ENCODE measurements around the gene MYT1. TPM values are rescaled to one million over a fixed set of nuclear protein-coding genes. Genes with fewer than 3 reads are reported as not detected.

MYT1 gene
- total RNA-seq, 4 donors from 2014 or later: 0.34 TPM; not detected in 3

DNA sequence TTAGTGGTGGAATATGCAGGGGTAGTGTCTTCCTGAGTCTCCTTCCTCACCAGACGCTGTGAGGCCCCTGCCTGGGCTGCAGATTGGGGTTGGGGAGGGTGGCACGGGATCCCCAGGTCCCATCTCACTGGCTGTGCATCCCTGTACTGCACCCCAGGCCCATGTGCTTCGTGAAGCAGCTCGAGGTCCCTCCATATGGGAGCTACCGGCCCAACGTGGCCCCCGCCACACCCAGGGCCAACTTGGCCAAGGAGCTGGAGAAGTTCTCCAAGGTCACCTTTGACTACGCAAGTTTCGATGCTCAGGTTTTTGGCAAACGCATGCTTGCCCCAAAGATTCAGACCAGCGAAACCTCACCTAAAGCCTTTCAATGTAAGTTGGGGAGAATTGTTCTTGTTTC is 52.7 kb downstream of the MYT1 start:
- TF ChIP-seq EP300 (IDR thresholded peaks at IDR 0.05): no peak
- no peak for TF ChIP-seq POLR2A (IDR thresholded peaks at IDR 0.05)
- TF ChIP-seq POLR2AphosphoS5 (IDR thresholded peaks at IDR 0.05): no peak
- TF ChIP-seq, protein P1, sequence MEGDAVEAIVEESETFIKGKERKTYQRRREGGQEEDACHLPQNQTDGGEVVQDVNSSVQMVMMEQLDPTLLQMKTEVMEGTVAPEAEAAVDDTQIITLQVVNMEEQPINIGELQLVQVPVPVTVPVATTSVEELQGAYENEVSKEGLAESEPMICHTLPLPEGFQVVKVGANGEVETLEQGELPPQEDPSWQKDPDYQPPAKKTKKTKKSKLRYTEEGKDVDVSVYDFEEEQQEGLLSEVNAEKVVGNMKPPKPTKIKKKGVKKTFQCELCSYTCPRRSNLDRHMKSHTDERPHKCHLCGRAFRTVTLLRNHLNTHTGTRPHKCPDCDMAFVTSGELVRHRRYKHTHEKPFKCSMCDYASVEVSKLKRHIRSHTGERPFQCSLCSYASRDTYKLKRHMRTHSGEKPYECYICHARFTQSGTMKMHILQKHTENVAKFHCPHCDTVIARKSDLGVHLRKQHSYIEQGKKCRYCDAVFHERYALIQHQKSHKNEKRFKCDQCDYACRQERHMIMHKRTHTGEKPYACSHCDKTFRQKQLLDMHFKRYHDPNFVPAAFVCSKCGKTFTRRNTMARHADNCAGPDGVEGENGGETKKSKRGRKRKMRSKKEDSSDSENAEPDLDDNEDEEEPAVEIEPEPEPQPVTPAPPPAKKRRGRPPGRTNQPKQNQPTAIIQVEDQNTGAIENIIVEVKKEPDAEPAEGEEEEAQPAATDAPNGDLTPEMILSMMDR (IDR thresholded peaks at IDR 0.05): no peak
- Histone ChIP-seq H3K4me3 (no peak overlapping the region), H3K4me1 (peaks cover 22% of the 10 kb centered on the region), H3K27ac (no peak overlapping the region), H3K36me3 (no peaks in the 10 kb centered on the region), H3K9me3 (no peaks in the 10 kb centered on the region), H3K27me3 (peaks cover 23% of the 10 kb centered on the region)
- WGBS: no CpG with 5 or more reads among the region's 11 CpGs
- no peak for DNase-seq (ENCODE audit: low spot score in 2 of 2)

DNA sequence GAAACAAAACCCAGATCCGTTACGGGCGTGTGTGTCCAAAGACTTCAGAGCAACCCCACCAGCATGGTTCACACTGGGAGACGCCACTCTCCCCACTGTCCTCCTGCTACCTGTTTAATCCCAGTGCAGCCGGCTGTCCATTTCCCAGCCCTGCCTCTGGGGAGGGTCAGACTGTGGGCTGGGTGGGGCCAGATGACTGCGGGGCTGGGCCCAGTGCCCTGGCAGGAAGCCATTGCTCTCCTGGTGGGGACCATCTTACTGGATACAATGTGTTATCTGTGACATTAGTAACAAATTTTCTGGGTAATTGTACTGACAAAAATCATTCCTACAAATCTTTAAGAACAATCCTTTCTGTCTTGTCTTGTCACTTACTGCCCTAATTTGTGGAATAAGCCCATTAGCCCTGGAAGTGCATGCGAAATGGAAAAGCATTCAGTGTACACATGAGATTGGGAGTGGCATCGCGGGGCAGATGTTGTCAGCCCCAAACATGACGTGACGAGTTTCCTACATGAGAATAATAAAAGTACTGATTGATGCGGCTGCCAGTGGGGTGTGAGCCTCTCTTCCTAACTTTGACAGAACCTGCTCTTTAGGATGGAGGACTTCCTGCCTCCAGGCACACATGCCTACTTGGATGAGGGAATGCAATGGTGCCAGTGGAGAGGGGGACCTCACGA is 53.4 kb downstream of the MYT1 start:
- Histone ChIP-seq H3K4me3 (no peak overlapping the region), H3K36me3 (no peaks in the 10 kb centered on the region), H3K27ac (no peak overlapping the region), H3K9me3 (no peaks in the 10 kb centered on the region), H3K27me3 (peaks cover 29% of the 10 kb centered on the region), H3K4me1 (peaks cover 28% of the 10 kb centered on the region)
- no peak for TF ChIP-seq POLR2A (IDR thresholded peaks at IDR 0.05)
- 52% methylated on average over 13 of the region's 13 CpGs for WGBS
- DNase-seq (ENCODE audit: low spot score in 2 of 2): no peak

DNA sequence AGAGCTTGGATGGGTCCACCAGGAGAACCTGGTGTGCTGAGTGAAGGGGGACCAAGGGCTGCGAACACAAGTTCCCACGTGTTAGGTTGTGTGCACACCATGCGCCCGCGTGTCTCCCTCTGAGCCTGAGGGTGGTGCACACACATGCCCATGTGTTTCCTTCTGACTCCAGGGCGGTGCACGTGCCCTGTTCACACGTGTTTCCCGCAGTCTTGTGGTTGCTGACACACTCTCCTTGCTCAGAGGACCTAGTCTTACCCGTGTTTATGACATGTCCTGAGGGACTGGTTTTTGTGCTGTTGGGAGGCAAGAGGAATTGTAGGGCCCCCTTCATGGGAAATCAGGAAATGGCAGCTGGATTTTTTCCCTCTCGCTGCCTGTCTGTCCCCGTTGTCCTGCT is 55.0 kb downstream of the MYT1 start:
- no peak for TF ChIP-seq EP300 (IDR thresholded peaks at IDR 0.05)
- TF ChIP-seq POLR2AphosphoS5 (IDR thresholded peaks at IDR 0.05): no peak
- TF ChIP-seq, protein P1 (IDR thresholded peaks at IDR 0.05): no peak
- no peak for TF ChIP-seq POLR2A (IDR thresholded peaks at IDR 0.05)
- Histone ChIP-seq H3K9me3 (no peaks in the 10 kb centered on the region), H3K36me3 (no peaks in the 10 kb centered on the region), H3K27me3 (peaks cover 37% of the 10 kb centered on the region), H3K4me3 (no peak overlapping the region), H3K27ac (no peak overlapping the region), H3K4me1 (peaks cover 17% of the 10 kb centered on the region)
- WGBS: 47% methylated on average over 5 of the region's 12 CpGs
- DNase-seq (ENCODE audit: low spot score in 2 of 2): no peak

DNA sequence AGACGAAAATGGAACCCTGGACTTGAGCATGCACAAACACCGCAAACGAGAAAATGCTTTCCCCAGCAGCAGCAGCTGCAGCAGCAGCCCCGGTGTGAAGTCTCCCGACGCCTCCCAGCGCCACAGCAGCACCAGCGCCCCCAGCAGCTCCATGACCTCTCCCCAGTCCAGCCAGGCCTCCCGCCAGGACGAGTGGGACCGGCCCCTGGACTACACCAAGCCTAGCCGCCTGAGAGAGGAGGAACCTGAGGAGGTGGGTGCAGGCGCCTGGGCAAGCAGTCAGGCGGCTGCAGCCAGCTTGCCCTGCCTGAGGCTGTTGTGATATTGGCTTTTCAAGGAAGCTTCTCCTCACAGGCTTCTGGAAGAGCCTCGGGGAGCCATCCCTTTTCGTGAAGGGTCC is 55.5 kb downstream of the MYT1 start:
- Histone ChIP-seq H3K36me3 (no peaks in the 10 kb centered on the region), H3K9me3 (no peaks in the 10 kb centered on the region), H3K27me3 (peaks cover 37% of the 10 kb centered on the region), H3K4me1 (peaks cover 17% of the 10 kb centered on the region), H3K27ac (no peak overlapping the region), H3K4me3 (no peak overlapping the region)
- 62% methylated on average over 15 of the region's 16 CpGs for WGBS
- TF ChIP-seq POLR2A (IDR thresholded peaks at IDR 0.05): no peak
- TF ChIP-seq POLR2AphosphoS5 (IDR thresholded peaks at IDR 0.05): no peak
- no peak for TF ChIP-seq EP300 (IDR thresholded peaks at IDR 0.05)
- TF ChIP-seq, protein P1 (IDR thresholded peaks at IDR 0.05): no peak
- no peak for DNase-seq (ENCODE audit: low spot score in 2 of 2)

DNA sequence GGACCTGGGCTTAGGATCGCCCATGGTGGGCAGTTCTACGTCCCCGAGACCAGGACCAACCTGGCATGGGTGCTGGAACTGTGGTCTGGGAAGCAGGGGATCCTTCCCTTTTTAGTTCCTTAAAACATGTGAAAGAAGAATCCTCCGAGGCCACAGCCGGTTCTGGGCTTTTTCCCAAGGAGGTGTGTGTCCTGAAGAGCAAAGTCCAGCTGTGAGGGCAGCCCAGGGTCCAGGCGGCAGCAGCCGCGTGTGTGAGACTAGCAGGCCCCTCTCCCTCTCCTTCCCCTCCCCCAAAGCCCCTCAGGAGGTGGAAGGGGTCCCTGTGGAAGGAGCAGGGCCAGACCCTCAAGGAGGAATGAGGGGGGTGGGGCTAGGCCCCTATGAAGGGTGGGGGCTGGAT is 56.2 kb downstream of the MYT1 start:
- no peak overlapping the region for H3K27ac ChIP-seq
- H3K4me3 ChIP-seq: no peak overlapping the region
- H3K4me1 ChIP-seq: peaks cover 17% of the 10 kb centered on the region
- H3K27me3 ChIP-seq: peaks cover 37% of the 10 kb centered on the region
- DNase-seq (ENCODE audit: low spot score in 2 of 2): no peak
- no peaks in the 10 kb centered on the region for H3K36me3 ChIP-seq
- H3K9me3 ChIP-seq: no peaks in the 10 kb centered on the region
- TF ChIP-seq EP300 (IDR thresholded peaks at IDR 0.05) (no peak), POLR2A (IDR thresholded peaks at IDR 0.05) (no peak), POLR2AphosphoS5 (IDR thresholded peaks at IDR 0.05) (no peak)
- TF ChIP-seq, protein P1 (IDR thresholded peaks at IDR 0.05): no peak
- WGBS: no CpG with 5 or more reads among the region's 8 CpGs
